ENCODE results near the gene RTP3.

GRCh38 chr3:46538803-46539442 lies 41.1 kb downstream of the RTP3 start:
- TF ChIP-seq ZNF274 (IDR thresholded peaks at IDR 0.05; ENCODE audit: borderline replicate concordance, extremely low read depth, low read length) = no peak
- no peak for TF ChIP-seq YY1 (IDR thresholded peaks at IDR 0.05; ENCODE audit: low read depth, low read length)
